ENCODE data around the gene NRARP. TPM values are rescaled to one million over a fixed set of nuclear protein-coding genes. Genes with fewer than 3 reads are reported as not detected.

The NRARP gene
- total and polyA plus RNA-seq, 4 donors: 2.1 to 10.8 (median 5.8) TPM

DNA sequence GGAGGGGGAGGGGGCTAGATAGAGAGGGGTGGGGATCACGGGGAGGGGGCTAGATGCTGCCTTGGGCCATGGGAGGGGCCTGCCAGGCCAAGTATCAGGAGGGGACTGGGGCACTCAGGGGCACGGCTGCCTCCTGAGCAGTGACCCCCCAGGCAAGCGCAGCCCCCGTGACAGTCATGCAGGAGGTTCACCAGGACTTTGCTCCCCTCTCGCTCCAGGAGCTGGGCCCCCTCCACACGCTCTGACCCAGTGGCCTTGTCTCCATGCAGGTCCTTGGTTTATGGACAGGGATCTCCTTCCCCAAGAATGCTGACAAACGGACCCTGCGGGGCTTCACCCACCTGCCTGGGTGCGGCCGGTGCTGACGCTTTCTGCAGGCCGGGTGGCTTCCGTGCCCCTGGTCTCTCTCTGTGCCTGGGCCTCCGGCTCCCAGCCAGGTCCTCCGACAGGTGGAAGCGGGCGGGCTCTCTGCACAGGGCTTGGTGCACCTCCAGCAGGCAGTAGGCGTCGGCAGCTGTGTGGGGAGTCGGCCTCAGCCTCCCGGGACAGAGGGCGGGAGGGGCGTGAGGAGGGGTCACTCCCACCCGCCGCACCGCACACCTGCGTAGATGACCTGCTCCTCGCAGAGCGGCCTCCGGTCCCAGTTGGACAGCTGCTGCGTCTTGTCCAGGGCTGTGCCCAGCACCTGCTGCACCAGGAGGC is 46.8 kb upstream of the NRARP start:
- peaks cover 0 to 18% (median 0%) of the 10 kb centered on the region in 5 donors for H3K4me1 ChIP-seq (ENCODE audit: control insufficient read depth in 5 of 5, insufficient read depth in 5 of 5, low read length in 5 of 5)
- no peak overlapping the region for H3K9ac ChIP-seq (ENCODE audit: insufficient read depth in 1 of 2, low read length in 2 of 2)
- H3K9me3 ChIP-seq (ENCODE audit: control insufficient read depth in 4 of 4, insufficient read depth in 3 of 4, low read length in 3 of 4): peaks cover 0 to 5% (median 2%) of the 10 kb centered on the region in 4 donors
- H3K27ac ChIP-seq (ENCODE audit: low read depth in 1 of 2, low read length in 1 of 2): no peak overlapping the region
- 97 to 99% methylated on average over 25 to 31 of the region's 31 CpGs for WGBS, 2 donors
- ATAC-seq (ENCODE audit: insufficient read depth, low FRiP score) (no peak), DNase-seq (no peak)
- peaks cover 2 to 20% (median 12%) of the 10 kb centered on the region in 4 donors for H3K36me3 ChIP-seq (ENCODE audit: control insufficient read depth in 4 of 4, insufficient read depth in 4 of 4, low read length in 4 of 4)
- H3K4me3 ChIP-seq: no peak overlapping the region
- TF ChIP-seq, protein P1, sequence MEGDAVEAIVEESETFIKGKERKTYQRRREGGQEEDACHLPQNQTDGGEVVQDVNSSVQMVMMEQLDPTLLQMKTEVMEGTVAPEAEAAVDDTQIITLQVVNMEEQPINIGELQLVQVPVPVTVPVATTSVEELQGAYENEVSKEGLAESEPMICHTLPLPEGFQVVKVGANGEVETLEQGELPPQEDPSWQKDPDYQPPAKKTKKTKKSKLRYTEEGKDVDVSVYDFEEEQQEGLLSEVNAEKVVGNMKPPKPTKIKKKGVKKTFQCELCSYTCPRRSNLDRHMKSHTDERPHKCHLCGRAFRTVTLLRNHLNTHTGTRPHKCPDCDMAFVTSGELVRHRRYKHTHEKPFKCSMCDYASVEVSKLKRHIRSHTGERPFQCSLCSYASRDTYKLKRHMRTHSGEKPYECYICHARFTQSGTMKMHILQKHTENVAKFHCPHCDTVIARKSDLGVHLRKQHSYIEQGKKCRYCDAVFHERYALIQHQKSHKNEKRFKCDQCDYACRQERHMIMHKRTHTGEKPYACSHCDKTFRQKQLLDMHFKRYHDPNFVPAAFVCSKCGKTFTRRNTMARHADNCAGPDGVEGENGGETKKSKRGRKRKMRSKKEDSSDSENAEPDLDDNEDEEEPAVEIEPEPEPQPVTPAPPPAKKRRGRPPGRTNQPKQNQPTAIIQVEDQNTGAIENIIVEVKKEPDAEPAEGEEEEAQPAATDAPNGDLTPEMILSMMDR (IDR thresholded peaks at IDR 0.05; ENCODE audit: control extremely low read depth, extremely low read depth): no peak
- H3K27me3 ChIP-seq (ENCODE audit: control insufficient read depth in 3 of 3, insufficient read depth in 3 of 3, low read length in 2 of 3): no peaks in the 10 kb centered on the region

DNA sequence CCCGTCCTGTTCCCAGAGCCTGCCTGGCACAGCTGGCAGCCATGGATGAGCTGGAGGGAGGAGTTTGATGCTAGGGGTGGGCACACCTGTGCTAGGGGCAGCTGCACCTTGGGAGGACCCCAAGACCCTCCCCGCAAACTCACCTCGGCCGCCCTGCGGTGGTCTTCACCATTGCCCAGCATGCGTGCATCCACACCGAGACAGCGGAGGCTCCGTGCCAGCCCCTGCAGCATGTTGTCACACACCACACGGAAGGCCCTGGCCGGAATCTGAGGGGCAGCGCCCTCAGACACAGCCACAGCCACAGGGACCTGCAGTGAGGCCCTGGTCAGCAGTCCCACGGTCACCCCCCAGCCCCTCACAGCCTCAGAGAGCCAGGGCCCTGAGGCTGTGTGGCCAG is 45.9 kb upstream of the NRARP start:
- Histone ChIP-seq H3K27me3 (ENCODE audit: control insufficient read depth in 3 of 3, insufficient read depth in 3 of 3, low read length in 2 of 3) (no peaks in the 10 kb centered on the region), H3K27ac (ENCODE audit: low read depth in 1 of 2, low read length in 1 of 2) (no peak overlapping the region), H3K9me3 (ENCODE audit: control insufficient read depth in 4 of 4, insufficient read depth in 3 of 4, low read length in 3 of 4) (peaks cover 0 to 7% (median 2%) of the 10 kb centered on the region in 4 donors), H3K9ac (ENCODE audit: insufficient read depth in 1 of 2, low read length in 2 of 2) (no peak overlapping the region), H3K4me3 (no peak overlapping the region), H3K4me1 (ENCODE audit: control insufficient read depth in 5 of 5, insufficient read depth in 5 of 5, low read length in 5 of 5) (peaks cover 0 to 17% (median 0%) of the 10 kb centered on the region in 5 donors), H3K36me3 (ENCODE audit: control insufficient read depth in 4 of 4, insufficient read depth in 4 of 4, low read length in 4 of 4) (peaks cover 2 to 20% (median 12%) of the 10 kb centered on the region in 4 donors)
- TF ChIP-seq, protein P1 (IDR thresholded peaks at IDR 0.05; ENCODE audit: control extremely low read depth, extremely low read depth): no peak
- WGBS, 2 donors: 97 to 99% methylated on average over 13 of the region's 13 CpGs
- no peak for DNase-seq
- ATAC-seq (ENCODE audit: insufficient read depth, low FRiP score): no peak

DNA sequence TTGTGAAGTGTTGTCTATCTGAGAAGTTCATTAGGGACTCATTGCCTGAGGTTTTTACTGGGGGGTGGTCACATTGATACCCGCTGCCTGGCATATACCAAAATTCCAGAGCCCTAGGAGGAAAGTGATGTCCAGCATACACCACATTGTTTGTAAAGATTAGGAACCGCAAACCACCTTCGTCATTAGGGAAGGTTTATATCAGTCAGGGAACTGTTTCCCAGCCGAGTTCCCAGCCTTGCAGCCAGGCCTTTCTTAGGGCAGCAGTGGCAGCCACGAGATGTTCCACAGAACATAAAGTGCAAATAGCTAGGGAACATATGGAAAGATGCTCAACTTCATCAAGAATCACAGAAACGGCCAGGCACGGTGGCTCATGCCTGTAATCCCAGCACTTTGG is 40.4 kb upstream of the NRARP start:
- peaks cover 0 to 7% (median 3%) of the 10 kb centered on the region in 4 donors for H3K9me3 ChIP-seq (ENCODE audit: control insufficient read depth in 4 of 4, insufficient read depth in 3 of 4, low read length in 3 of 4)
- H3K9ac ChIP-seq (ENCODE audit: insufficient read depth in 1 of 2, low read length in 2 of 2): no peak overlapping the region
- peaks cover 2 to 15% (median 6%) of the 10 kb centered on the region in 4 donors for H3K36me3 ChIP-seq (ENCODE audit: control insufficient read depth in 4 of 4, insufficient read depth in 4 of 4, low read length in 4 of 4)
- 79 to 81% methylated on average over 7 of the region's 7 CpGs for WGBS, 2 donors
- TF ChIP-seq, protein P1 (IDR thresholded peaks at IDR 0.05; ENCODE audit: control extremely low read depth, extremely low read depth): no peak
- H3K27ac ChIP-seq (ENCODE audit: low read depth in 1 of 2, low read length in 1 of 2): no peak overlapping the region
- ATAC-seq (ENCODE audit: insufficient read depth, low FRiP score) (no peak), DNase-seq (no peak)
- no peak overlapping the region for H3K4me3 ChIP-seq
- H3K4me1 ChIP-seq (ENCODE audit: control insufficient read depth in 5 of 5, insufficient read depth in 5 of 5, low read length in 5 of 5): no peaks in the 10 kb centered on the region
- no peaks in the 10 kb centered on the region for H3K27me3 ChIP-seq (ENCODE audit: control insufficient read depth in 3 of 3, insufficient read depth in 3 of 3, low read length in 2 of 3)
